ENCODE data around the gene ZNF513. TPM values are rescaled to one million over a fixed set of nuclear protein-coding genes. Genes with fewer than 3 reads are reported as not detected.

ZNF513 gene
- total RNA-seq, 4 donors from 2014 or later: 7.6 to 16.7 (median 11.7) TPM

- H3K36me3 ChIP-seq: peaks cover 59% of the 10 kb centered on the region
- peak overlapping the region; percentile 80 for H3K27ac ChIP-seq
- DNase-seq (ENCODE audit: low spot score in 2 of 2): no peak
- peak overlapping the region; percentile 81 for H3K4me3 ChIP-seq
- peaks cover 29% of the 10 kb centered on the region for H3K4me1 ChIP-seq
- no peaks in the 10 kb centered on the region for H3K9me3 ChIP-seq
- no peak for TF ChIP-seq POLR2AphosphoS5 (IDR thresholded peaks at IDR 0.05)
- TF ChIP-seq CTCF (IDR thresholded peaks at IDR 0.05): no peak
- no peak for TF ChIP-seq EP300 (IDR thresholded peaks at IDR 0.05)
- 72% methylated on average over 2 of the region's 2 CpGs for whole genome bisulfite sequencing
- H3K27me3 ChIP-seq: no peaks in the 10 kb centered on the region
These were observed 1.1 kb downstream of the ZNF513 start for GRCh38 chr2:27379383-27379835.

- no peak overlapping the region for H3K4me3 ChIP-seq
These were observed 1.7 kb downstream of the ZNF513 start for GRCh38 chr2:27378809-27379290.

GRCh38 chr2:27378096-27378808 lies 2.3 kb downstream of the ZNF513 start:
- peak in 1 of 2 donors; percentile 12 for TF ChIP-seq CTCF (IDR thresholded peaks at IDR 0.05)
- TF ChIP-seq POLR2A (IDR thresholded peaks at IDR 0.05): no peak
- Histone ChIP-seq H3K27ac (no peak overlapping the region), H3K36me3 (peaks cover 59% of the 10 kb centered on the region), H3K4me3 (no peak overlapping the region), H3K4me1 (peaks cover 29% of the 10 kb centered on the region), H3K9me3 (no peaks in the 10 kb centered on the region), H3K27me3 (no peaks in the 10 kb centered on the region)
- DNase-seq (ENCODE audit: low spot score in 2 of 2): no peak
- 95% methylated on average over 14 of the region's 29 CpGs for WGBS

More at GRCh38 chr2:27378809-27379290, 1.7 kb downstream of the ZNF513 start:
- no peak overlapping the region for H3K27ac ChIP-seq
- peaks cover 59% of the 10 kb centered on the region for H3K36me3 ChIP-seq
- DNase-seq (ENCODE audit: low spot score in 2 of 2): no peak
- TF ChIP-seq CTCF (IDR thresholded peaks at IDR 0.05) (no peak), POLR2A (IDR thresholded peaks at IDR 0.05) (no peak), POLR2AphosphoS5 (IDR thresholded peaks at IDR 0.05) (no peak), EP300 (IDR thresholded peaks at IDR 0.05) (no peak)
- H3K27me3 ChIP-seq: no peaks in the 10 kb centered on the region
- 98% methylated on average over 5 of the region's 9 CpGs for WGBS
- H3K4me1 ChIP-seq: peaks cover 29% of the 10 kb centered on the region
- no peaks in the 10 kb centered on the region for H3K9me3 ChIP-seq

GRCh38 chr2:27377618-27378095 lies 2.9 kb downstream of the ZNF513 start:
- Histone ChIP-seq H3K4me1 (peaks cover 34% of the 10 kb centered on the region), H3K27ac (no peak overlapping the region), H3K9me3 (no peaks in the 10 kb centered on the region), H3K4me3 (no peak overlapping the region), H3K27me3 (no peaks in the 10 kb centered on the region), H3K36me3 (peaks cover 60% of the 10 kb centered on the region)
- WGBS: 73% methylated on average over 6 of the region's 18 CpGs
- no peak for DNase-seq (ENCODE audit: low spot score in 2 of 2)
- TF ChIP-seq POLR2AphosphoS5 (IDR thresholded peaks at IDR 0.05): no peak
- no peak for TF ChIP-seq POLR2A (IDR thresholded peaks at IDR 0.05)
- TF ChIP-seq EP300 (IDR thresholded peaks at IDR 0.05): no peak
- no peak for TF ChIP-seq CTCF (IDR thresholded peaks at IDR 0.05)

- WGBS: 72% methylated on average over 10 of the region's 10 CpGs
- no peaks in the 10 kb centered on the region for H3K9me3 ChIP-seq
- DNase-seq (ENCODE audit: low spot score in 2 of 2): no peak
- peaks cover 40% of the 10 kb centered on the region for H3K4me1 ChIP-seq
- peaks cover 55% of the 10 kb centered on the region for H3K36me3 ChIP-seq
- no peaks in the 10 kb centered on the region for H3K27me3 ChIP-seq
- H3K4me3 ChIP-seq: no peak overlapping the region
- TF ChIP-seq CTCF (IDR thresholded peaks at IDR 0.05): no peak
- no peak for TF ChIP-seq POLR2AphosphoS5 (IDR thresholded peaks at IDR 0.05)
- no peak for TF ChIP-seq POLR2A (IDR thresholded peaks at IDR 0.05)
- no peak for TF ChIP-seq EP300 (IDR thresholded peaks at IDR 0.05)
- H3K27ac ChIP-seq: no peak overlapping the region
These were observed 3.5 kb downstream of the ZNF513 start for GRCh38 chr2:27376866-27377617.

Measured in suprapubic skin (tissue), 4 donors.